Measurements from ENCODE around the gene ZNF554. TPM values are rescaled to one million over a fixed set of nuclear protein-coding genes. Genes with fewer than 3 reads are reported as not detected.
A peak's percentile ranks its signal among the peaks of the same experiment; 100 is the strongest.

Gene ZNF554
- total RNA-seq, 4 donors from 2014 or later, result 2.1 to 5.3 (median 2.6) TPM

GRCh38 chr19:2774953-2775555, 44.6 kb upstream of the ZNF554 start:
- in situ Hi-C loops (cut with MboI; ENCODE audit: low sequenced_read_pairs in 4 of 4), result no loop called here
- Histone ChIP-seq H3K27me3 (no peaks in the 10 kb centered on the region), H3K4me1 (peaks cover 53 to 76% of the 10 kb centered on the region in 2 donors), H3K9me3 (no peaks in the 10 kb centered on the region), H3K27ac (peak overlapping the region; percentile 73 to 90 (median 80)), H3K36me3 (no peaks in the 10 kb centered on the region), H3K4me3 (peak overlapping the region; percentile 10 to 40 (median 32))
- DNase-seq (no peak), ATAC-seq (peak in 1 of 2 donors; percentile 4)
- intact Hi-C loops (cut with DNase I; ENCODE audit: low total_unique reads), result no loop called here
- peak in 1 of 2 donors; percentile 8 for TF ChIP-seq POLR2A (IDR thresholded peaks at IDR 0.05)
- TF ChIP-seq, protein P1, sequence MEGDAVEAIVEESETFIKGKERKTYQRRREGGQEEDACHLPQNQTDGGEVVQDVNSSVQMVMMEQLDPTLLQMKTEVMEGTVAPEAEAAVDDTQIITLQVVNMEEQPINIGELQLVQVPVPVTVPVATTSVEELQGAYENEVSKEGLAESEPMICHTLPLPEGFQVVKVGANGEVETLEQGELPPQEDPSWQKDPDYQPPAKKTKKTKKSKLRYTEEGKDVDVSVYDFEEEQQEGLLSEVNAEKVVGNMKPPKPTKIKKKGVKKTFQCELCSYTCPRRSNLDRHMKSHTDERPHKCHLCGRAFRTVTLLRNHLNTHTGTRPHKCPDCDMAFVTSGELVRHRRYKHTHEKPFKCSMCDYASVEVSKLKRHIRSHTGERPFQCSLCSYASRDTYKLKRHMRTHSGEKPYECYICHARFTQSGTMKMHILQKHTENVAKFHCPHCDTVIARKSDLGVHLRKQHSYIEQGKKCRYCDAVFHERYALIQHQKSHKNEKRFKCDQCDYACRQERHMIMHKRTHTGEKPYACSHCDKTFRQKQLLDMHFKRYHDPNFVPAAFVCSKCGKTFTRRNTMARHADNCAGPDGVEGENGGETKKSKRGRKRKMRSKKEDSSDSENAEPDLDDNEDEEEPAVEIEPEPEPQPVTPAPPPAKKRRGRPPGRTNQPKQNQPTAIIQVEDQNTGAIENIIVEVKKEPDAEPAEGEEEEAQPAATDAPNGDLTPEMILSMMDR (IDR thresholded peaks at IDR 0.05 in 4 of 5, conservative IDR thresholded peaks at IDR 0.05 in 1 of 5), result no peak

DNA sequence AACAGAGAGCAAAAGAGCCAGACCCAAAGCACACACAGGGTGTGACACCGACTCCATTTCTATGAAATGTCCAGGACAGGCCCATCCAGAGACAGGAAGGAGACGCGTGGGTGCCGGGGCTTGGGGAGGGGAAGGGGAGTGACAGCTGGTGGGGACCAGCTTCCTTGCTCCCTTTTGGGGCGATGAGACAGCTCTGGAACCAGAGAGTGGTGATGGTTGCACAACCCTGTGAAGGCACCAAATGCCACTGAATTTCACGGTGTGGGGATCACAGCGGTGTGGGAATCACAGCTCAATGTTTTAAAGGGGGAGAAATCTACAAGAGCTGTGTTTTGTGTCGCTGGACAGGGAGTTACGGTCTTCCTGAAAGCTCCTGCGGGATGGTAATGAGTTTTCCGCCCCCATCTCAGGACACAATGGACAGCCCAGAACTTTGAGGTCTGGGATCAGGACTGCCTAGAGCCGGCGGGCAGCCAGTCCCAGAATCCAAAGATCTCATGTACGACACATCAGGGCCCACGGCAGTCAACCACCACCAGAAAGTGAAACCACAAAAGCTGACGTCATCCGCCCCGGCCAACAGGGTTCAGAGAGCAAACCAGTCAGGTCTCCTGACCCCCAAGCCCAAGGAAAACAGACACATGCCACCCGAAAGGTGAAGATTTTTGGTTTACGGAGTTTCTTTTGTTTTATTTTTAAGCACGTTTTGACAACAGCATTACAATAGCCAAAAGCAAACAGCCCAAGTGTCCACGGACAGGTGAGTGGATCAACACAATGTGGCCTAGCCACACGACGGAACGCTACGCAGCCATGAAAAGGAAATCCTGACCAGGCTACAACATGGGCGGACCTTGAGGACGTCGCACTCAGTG, 43.9 kb upstream of the ZNF554 start:
- in situ Hi-C loops (cut with MboI; ENCODE audit: low sequenced_read_pairs in 4 of 4), result no loop called here
- Histone ChIP-seq H3K4me1 (peaks cover 54 to 75% of the 10 kb centered on the region in 2 donors), H3K9me3 (no peaks in the 10 kb centered on the region), H3K27me3 (no peaks in the 10 kb centered on the region), H3K36me3 (no peaks in the 10 kb centered on the region), H3K27ac (peak overlapping the region; percentile 73 to 90 (median 80)), H3K4me3 (peak overlapping the region; percentile 10 to 40 (median 32))
- DNase-seq, result peak in 1 of 2 donors; percentile 57
- peak; percentile 44 to 49 for ATAC-seq
- intact Hi-C loops (cut with DNase I; ENCODE audit: low total_unique reads), result no loop called here
- TF ChIP-seq, protein P1 (IDR thresholded peaks at IDR 0.05 in 4 of 5, conservative IDR thresholded peaks at IDR 0.05 in 1 of 5), result no peak
- no peak for TF ChIP-seq POLR2A (IDR thresholded peaks at IDR 0.05)

- H3K4me1 ChIP-seq, result peaks cover 58 to 75% of the 10 kb centered on the region in 2 donors
- intact Hi-C loops (cut with DNase I; ENCODE audit: low total_unique reads) (no loop called here), in situ Hi-C loops (cut with MboI; ENCODE audit: low sequenced_read_pairs in 4 of 4) (no loop called here)
- no peak for DNase-seq
- peak overlapping the region in 3 of 4 donors; percentile 44 to 84 (median 60) for H3K27ac ChIP-seq
- TF ChIP-seq POLR2A (IDR thresholded peaks at IDR 0.05), result no peak
- no peaks in the 10 kb centered on the region for H3K36me3 ChIP-seq
- no peaks in the 10 kb centered on the region for H3K9me3 ChIP-seq
- no peak overlapping the region for H3K4me3 ChIP-seq
- ATAC-seq, result no peak
- no peaks in the 10 kb centered on the region for H3K27me3 ChIP-seq
These were observed 41.5 kb upstream of the ZNF554 start for GRCh38 chr19:2777952-2778683.

DNA sequence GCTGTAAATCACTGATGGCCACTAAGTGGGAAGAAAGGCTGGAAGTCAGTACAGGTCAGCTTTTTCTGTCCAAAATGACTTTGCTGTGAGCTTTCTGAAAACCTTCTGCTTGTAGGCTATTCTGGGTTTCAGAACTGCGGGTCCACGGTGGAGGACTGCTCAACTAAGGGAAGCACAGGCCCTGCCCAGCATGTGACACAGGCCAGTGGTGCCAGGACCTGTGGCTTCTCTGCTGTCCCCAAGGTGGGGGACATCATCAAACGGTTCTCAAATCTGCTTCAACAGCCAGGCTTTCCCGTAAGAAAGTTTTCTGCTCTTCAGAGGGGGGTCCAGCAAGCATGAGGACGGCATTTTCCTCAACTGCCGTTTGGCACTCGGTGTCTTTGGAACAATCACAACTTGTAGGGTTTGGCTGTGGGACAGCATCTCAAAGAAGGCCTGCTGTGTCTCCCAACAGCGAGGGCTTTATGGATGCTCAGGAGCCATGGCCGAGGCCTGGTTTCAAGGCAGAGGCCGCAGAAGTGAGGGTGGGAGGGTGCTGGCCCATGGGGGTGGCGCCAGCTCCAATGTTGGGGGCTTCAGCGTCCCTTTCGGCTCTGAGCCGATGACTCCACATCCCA, 40.4 kb upstream of the ZNF554 start:
- no peaks in the 10 kb centered on the region for H3K9me3 ChIP-seq
- peak overlapping the region; percentile 41 to 84 (median 52) for H3K27ac ChIP-seq
- no peak overlapping the region for H3K4me3 ChIP-seq
- intact Hi-C loops (cut with DNase I; ENCODE audit: low total_unique reads), result no loop called here
- ATAC-seq, result no peak
- in situ Hi-C loops (cut with MboI; ENCODE audit: low sequenced_read_pairs in 4 of 4), result no loop called here
- H3K4me1 ChIP-seq, result peaks cover 63 to 78% of the 10 kb centered on the region in 2 donors
- no peak for DNase-seq
- no peaks in the 10 kb centered on the region for H3K36me3 ChIP-seq
- no peaks in the 10 kb centered on the region for H3K27me3 ChIP-seq
- no peak for TF ChIP-seq POLR2A (IDR thresholded peaks at IDR 0.05)
- TF ChIP-seq, protein P1 (IDR thresholded peaks at IDR 0.05 in 4 of 5, conservative IDR thresholded peaks at IDR 0.05 in 1 of 5), result no peak
